CD4-positive, alpha-beta T cell treated with Interleukin-17A for 4 hours (primary cell): Measurements from ENCODE around the gene S100A13.

ENCODE experiments used
- DNase-seq: peaks from one replicate; pipeline ENCODE4 v3.0.0-alpha.2; 2020; ENCODE audit warnings: mixed read lengths

Gene S100A13

GRCh38 chr1:153624965-153625611, 2.2 kb downstream of the S100A13 start:
- no peak for DNase-seq

- DNase-seq = no peak
These were observed 4.2 kb downstream of the S100A13 start for GRCh38 chr1:153623101-153623500.

- no peak for DNase-seq
These were observed 8.1 kb downstream of the S100A13 start for GRCh38 chr1:153619171-153619570.

GRCh38 chr1:153617663-153618062, 9.6 kb downstream of the S100A13 start:
- peak; percentile 87 for DNase-seq

GRCh38 chr1:153616917-153617311, 10.4 kb downstream of the S100A13 start:
- DNase-seq = no peak

GRCh38 chr1:153616144-153616916, 11.0 kb downstream of the S100A13 start, which contains the start of gene S100A14:
Gene S100A14 (minus strand): TSS chr1:153616325. CDS start chr1:153615858, 467 bp downstream.
- no peak for DNase-seq

- no peak for DNase-seq
These were observed 11.9 kb downstream of the S100A13 start for GRCh38 chr1:153615406-153615805.

GRCh38 chr1:153614906-153615305, 12.4 kb downstream of the S100A13 start:
- DNase-seq = no peak

- DNase-seq = no peak
These were observed 13.0 kb downstream of the S100A13 start for GRCh38 chr1:153614189-153614900.

- no peak for DNase-seq
These were observed 13.9 kb downstream of the S100A13 start for GRCh38 chr1:153613406-153613805.

- DNase-seq = no peak
These were observed 14.5 kb downstream of the S100A13 start, which contains the start of gene S100A16 for GRCh38 chr1:153612755-153613331. Gene S100A16 (minus strand): TSS chr1:153613137. CDS start chr1:153608151, 4,986 bp downstream.

GRCh38 chr1:153612111-153612754, 15.1 kb downstream of the S100A13 start:
- DNase-seq = no peak

GRCh38 chr1:153611356-153611755, 15.9 kb downstream of the S100A13 start:
- DNase-seq = no peak

- no peak for DNase-seq
These were observed 16.4 kb downstream of the S100A13 start for GRCh38 chr1:153610811-153611301.

GRCh38 chr1:153610334-153610733, 17.0 kb downstream of the S100A13 start:
- no peak for DNase-seq

GRCh38 chr1:153609585-153609907, 17.8 kb downstream of the S100A13 start:
- no peak for DNase-seq

- no peak for DNase-seq
These were observed 18.3 kb downstream of the S100A13 start for GRCh38 chr1:153608742-153609584.

- no peak for DNase-seq
These were observed 19.1 kb downstream of the S100A13 start for GRCh38 chr1:153608089-153608682.

GRCh38 chr1:153607381-153607780, 19.9 kb downstream of the S100A13 start:
- DNase-seq = no peak

- no peak for DNase-seq
These were observed 21.1 kb downstream of the S100A13 start for GRCh38 chr1:153606194-153606593.

- DNase-seq = no peak
These were observed 24.6 kb downstream of the S100A13 start for GRCh38 chr1:153602749-153603148.
